ENCODE data around the gene DLX2.

DNA sequence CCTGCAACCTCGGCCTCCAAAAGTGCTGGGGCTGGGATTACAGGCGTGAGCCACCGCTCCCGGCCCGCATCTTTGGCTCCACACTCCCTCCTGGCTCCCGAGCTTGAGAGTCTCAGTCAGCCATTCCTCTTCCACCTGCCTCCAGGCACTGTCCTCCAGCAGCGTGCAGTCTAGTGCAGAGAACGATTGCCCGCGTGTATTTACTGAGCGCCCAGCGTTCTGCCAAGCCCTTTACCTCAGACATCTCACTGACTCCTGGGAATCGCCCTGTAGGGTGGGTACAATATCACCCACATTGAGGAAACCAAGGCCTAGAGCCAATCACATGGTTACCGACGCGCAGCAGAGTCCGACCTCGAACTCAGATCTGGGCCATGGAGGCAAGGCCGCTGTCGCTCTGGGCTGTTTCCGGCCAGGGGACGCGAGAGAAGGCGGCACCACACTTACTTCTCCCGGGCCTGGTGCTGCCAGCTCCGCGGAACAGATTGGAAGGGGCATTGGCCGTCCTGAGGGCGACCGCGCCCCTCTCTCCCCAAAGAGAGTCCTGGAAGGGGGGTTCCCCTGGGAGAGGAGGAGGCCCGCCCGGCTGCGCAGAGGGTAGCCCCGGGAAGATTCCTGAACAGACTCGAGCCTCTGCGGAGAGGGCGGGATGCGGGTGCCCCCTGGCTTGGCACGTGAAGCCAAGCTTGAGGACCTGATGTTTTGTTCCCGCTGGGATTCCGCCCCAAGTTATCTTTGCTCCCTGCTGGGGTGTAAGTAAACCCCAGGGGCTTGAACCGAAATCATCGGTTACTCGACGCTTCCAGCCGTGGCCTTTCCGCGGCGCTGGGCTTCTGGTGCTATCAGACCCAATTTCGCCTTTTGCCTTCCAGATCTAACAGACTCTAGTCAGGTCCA lies 5.2 kb upstream of the DLX2 start:
- no peak for TF ChIP-seq EZH2 (IDR thresholded peaks at IDR 0.05; ENCODE audit: low read depth)
- TF ChIP-seq, protein P1, sequence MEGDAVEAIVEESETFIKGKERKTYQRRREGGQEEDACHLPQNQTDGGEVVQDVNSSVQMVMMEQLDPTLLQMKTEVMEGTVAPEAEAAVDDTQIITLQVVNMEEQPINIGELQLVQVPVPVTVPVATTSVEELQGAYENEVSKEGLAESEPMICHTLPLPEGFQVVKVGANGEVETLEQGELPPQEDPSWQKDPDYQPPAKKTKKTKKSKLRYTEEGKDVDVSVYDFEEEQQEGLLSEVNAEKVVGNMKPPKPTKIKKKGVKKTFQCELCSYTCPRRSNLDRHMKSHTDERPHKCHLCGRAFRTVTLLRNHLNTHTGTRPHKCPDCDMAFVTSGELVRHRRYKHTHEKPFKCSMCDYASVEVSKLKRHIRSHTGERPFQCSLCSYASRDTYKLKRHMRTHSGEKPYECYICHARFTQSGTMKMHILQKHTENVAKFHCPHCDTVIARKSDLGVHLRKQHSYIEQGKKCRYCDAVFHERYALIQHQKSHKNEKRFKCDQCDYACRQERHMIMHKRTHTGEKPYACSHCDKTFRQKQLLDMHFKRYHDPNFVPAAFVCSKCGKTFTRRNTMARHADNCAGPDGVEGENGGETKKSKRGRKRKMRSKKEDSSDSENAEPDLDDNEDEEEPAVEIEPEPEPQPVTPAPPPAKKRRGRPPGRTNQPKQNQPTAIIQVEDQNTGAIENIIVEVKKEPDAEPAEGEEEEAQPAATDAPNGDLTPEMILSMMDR (conservative IDR thresholded peaks at IDR 0.05) = no peak

Measured in PC-9 (cell line).